SK-N-SH (cell line): ENCODE results near the gene KRTAP5-2. TPM values are rescaled to one million over a fixed set of nuclear protein-coding genes. Genes with fewer than 3 reads are reported as not detected.
A peak's percentile ranks its signal among the peaks of the same experiment; 100 is the strongest.

Experiments
- CTCF ChIA-PET: fragments of 300-600, 350-600 bp; formaldehyde crosslinking; extraction: SDS; loops from one replicate; lab custom pipeline; 2021; lab: Yijun Ruan, JAX
- POLR2A ChIA-PET: fragments of 350-600 bp; sonication (Branson Sonifier 250); formaldehyde crosslinking; extraction: SDS; loops from one replicate; lab custom pipeline; 2020; ENCODE audit warnings: antibody characterized with exemption, inconsistent platforms; lab: Yijun Ruan, JAX
- DNase-seq: peaks from one replicate; pipeline ENCODE4 v3.0.0; 2012
- H2AFZ ChIP-seq: fragments of 200-600 bp; sonication (generic); 2 replicates; pipeline ENCODE4 v1.8.1; 2016; ENCODE audit warnings: antibody characterized with exemption, mild to moderate bottlenecking, low read depth
- H3F3A ChIP-seq: fragments of 200-600 bp; sonication (generic); replicated peaks from 2 replicates; pipeline ENCODE3; 2016; ENCODE audit warnings: antibody characterized with exemption, mild to moderate bottlenecking; ENCODE audit not compliant: insufficient read depth
- H3K27ac ChIP-seq, 2 experiments: fragments of 200-500 bp in 1 of 2; fragments of 200-600 bp in 1 of 2; sonication (Bioruptor generic) in 1 of 2; sonication (generic), shearing (Covaris generic) in 1 of 2; 2 replicates each; pipeline versions ENCODE4 v1.5.1 to v1.6.1; 2014 to 2016; ENCODE audit warnings: low read depth in 2 of 2, inconsistent platforms in 1 of 2, low read length in 1 of 2, mild to moderate bottlenecking in 1 of 2, mixed read lengths in 1 of 2
- H3K27me3 ChIP-seq: fragments of 200-600 bp; sonication (generic), shearing (Covaris generic); 2 replicates; pipeline ENCODE4 v1.6.1; 2016; ENCODE audit warnings: mixed run types; ENCODE audit not compliant: insufficient read depth
- H3K36me3 ChIP-seq, 2 experiments: fragments of 200-500 bp in 1 of 2; fragments of 200-600 bp in 1 of 2; sonication (Bioruptor generic) in 1 of 2; sonication (generic) in 1 of 2; replicated peaks in 1 of 2; 2 replicates each; pipeline versions ENCODE3 to v1.5.1; 2014 to 2016; ENCODE audit warnings: low read length in 1 of 2, mild to moderate bottlenecking in 1 of 2; ENCODE audit not compliant: insufficient read depth in 2 of 2, control insufficient read depth in 1 of 2
- H3K4me1 ChIP-seq, 2 experiments: fragments of 200-500 bp in 1 of 2; fragments of 200-600 bp in 1 of 2; sonication (Bioruptor generic) in 1 of 2; sonication (generic), shearing (Covaris generic) in 1 of 2; 2 replicates each; pipeline versions ENCODE4 v1.5.1 to v1.6.1; 2014 to 2016; ENCODE audit warnings: low read depth in 1 of 2, low read length in 1 of 2, mixed run types in 1 of 2; ENCODE audit not compliant: insufficient read depth in 2 of 2, control insufficient read depth in 1 of 2
- H3K4me2 ChIP-seq: fragments of 200-600 bp; sonication (generic), shearing (Covaris generic); 2 replicates; pipeline ENCODE4 v1.6.1; 2017; ENCODE audit warnings: mixed run types
- H3K4me3 ChIP-seq, 2 experiments: fragments of 200-500 bp in 1 of 2; fragments of 200-600 bp in 1 of 2; sonication (Bioruptor generic) in 1 of 2; sonication (generic), shearing (Covaris generic) in 1 of 2; 2 replicates each; pipeline versions ENCODE4 v1.5.1 to v1.8.1; 2014 to 2016; ENCODE audit warnings: low read depth in 2 of 2, inconsistent platforms in 1 of 2, low read length in 1 of 2, mild to moderate bottlenecking in 1 of 2, mixed read lengths in 1 of 2, moderate library complexity in 1 of 2
- H3K79me2 ChIP-seq: fragments of 200-600 bp; sonication (generic); 2 replicates; pipeline ENCODE4 v1.8.1; 2017; ENCODE audit warnings: mild to moderate bottlenecking; ENCODE audit not compliant: insufficient read depth
- H3K9ac ChIP-seq: fragments of 200-600 bp; sonication (generic); 2 replicates; pipeline ENCODE4 v1.6.1; 2017; ENCODE audit warnings: mixed run types
- H3K9me2 ChIP-seq: fragments of 200-600 bp; sonication (generic); 2 replicates; pipeline ENCODE4 v1.6.1; 2017; ENCODE audit warnings: mixed run types
- H3K9me3 ChIP-seq: fragments of 200-600 bp; sonication (generic); 2 replicates; pipeline ENCODE4 v1.6.1; 2017; ENCODE audit warnings: mixed run types, mild to moderate bottlenecking, moderate library complexity
- H4K20me1 ChIP-seq: fragments of 200-600 bp; sonication (generic); 2 replicates; pipeline ENCODE4 v1.6.1; 2017; ENCODE audit warnings: mild to moderate bottlenecking, mixed run types; ENCODE audit not compliant: insufficient read depth
- CHD2 ChIP-seq: fragments of 150-350 bp; IDR thresholded peaks from 2 replicates; pipeline ENCODE4 v1.6.1; 2018; ENCODE audit warnings: low read length; ENCODE audit not compliant: partially characterized antibody
- FOXM1 ChIP-seq: IDR thresholded peaks from 2 replicates; pipeline ENCODE4 v1.4.0; 2012; ENCODE audit warnings: low read depth, mild to moderate bottlenecking
- GABPA ChIP-seq: IDR thresholded peaks from 2 replicates; pipeline ENCODE4 v1.4.0; 2012; ENCODE audit warnings: low read depth, mild to moderate bottlenecking
- MEF2A ChIP-seq: IDR thresholded peaks from 2 replicates; pipeline ENCODE4 v1.4.0; 2012; ENCODE audit warnings: low read depth, borderline replicate concordance
- MXI1 ChIP-seq: IDR thresholded peaks from 2 replicates; pipeline ENCODE4 v1.6.1; 2012; ENCODE audit warnings: mild to moderate bottlenecking, low read depth, low read length, improper control_type of control experiment
- NFIC ChIP-seq: IDR thresholded peaks from 2 replicates; pipeline ENCODE4 v1.4.0; 2012; ENCODE audit warnings: borderline replicate concordance
- NRF1 ChIP-seq: IDR thresholded peaks from 2 replicates; pipeline ENCODE4 v1.6.1; 2012; ENCODE audit warnings: low read depth, mild to moderate bottlenecking, low read length
- RAD21 ChIP-seq: IDR thresholded peaks from 2 replicates; pipeline ENCODE4 v1.6.1; 2012; ENCODE audit warnings: mild to moderate bottlenecking, low read length
- RFX5 ChIP-seq: IDR thresholded peaks from 2 replicates; pipeline ENCODE4 v1.6.1; 2012; ENCODE audit warnings: mild to moderate bottlenecking, improper control_type of control experiment, low read length
- SMC3 ChIP-seq: IDR thresholded peaks from 2 replicates; pipeline ENCODE4 v1.6.1; 2012; ENCODE audit warnings: low read depth, low read length, improper control_type of control experiment
- TEAD4 ChIP-seq: IDR thresholded peaks from 2 replicates; pipeline ENCODE4 v1.4.0; 2012; ENCODE audit warnings: mild to moderate bottlenecking, borderline replicate concordance; ENCODE audit not compliant: insufficient read depth
- USF2 ChIP-seq: fragments of 150-350 bp; IDR thresholded peaks from 2 replicates; pipeline ENCODE4 v1.6.1; 2017; ENCODE audit warnings: antibody characterized with exemption, low read length, low read depth, borderline replicate concordance
- YY1 ChIP-seq: IDR thresholded peaks from 2 replicates; pipeline ENCODE4 v1.4.0; 2012; ENCODE audit warnings: low read depth, mild to moderate bottlenecking
- ZBTB33 ChIP-seq: IDR thresholded peaks from 2 replicates; pipeline ENCODE4 v1.4.0; 2012; ENCODE audit warnings: low read depth, borderline replicate concordance
- WGBS: methylation state at CpG from one replicate; pipeline ENCODE4 v1.1.6; 2017; ENCODE audit warnings: low lambda C conversion rate; 5-methylcytosine and 5-hydroxymethylcytosine counted together
- polyA plus RNA-seq, 3 experiments: library from polyadenylated mRNA; depleted of rRNA; stranded (reverse); fragments of >200 nt; gene quantifications; 2 replicates each; pipeline ENCODE4 v1.2.3, GENCODE V29; 2012
- TF ChIP-seq, protein P1 (sequence below): fragments of 150-350 bp; IDR thresholded peaks from 2 replicates; pipeline ENCODE4 v1.6.1; 2016; ENCODE audit warnings: mild to moderate bottlenecking, low read depth, low read length

The KRTAP5-2 gene
- polyA plus RNA-seq, 1 of the 3 experiments (the other 2 are of a cell fraction): not detected

- POLR2A ChIA-PET: interaction anchor here (0.6 to 1.2 kb wide), 3 partner anchors 27 to 358 kb away, joined by 3 to 4 read pairs (median 4); no protein-coding TSS in a partner anchor
- H3K9me3 ChIP-seq: no peaks in the 10 kb centered on the region
- peak overlapping the region in 1 of 2 experiments; percentile 49; a peak in 1 of 4 replicates for H3K4me3 ChIP-seq
- H3F3A ChIP-seq: no peaks in the 10 kb centered on the region
- peak overlapping the region; percentile 74; the same call in 1 of the 2 replicates for H3K4me2 ChIP-seq
- peaks cover 0 to 6% of the 10 kb centered on the region in 2 experiments; a peak in 1 of 4 replicates for H3K4me1 ChIP-seq
- H3K27me3 ChIP-seq: peaks cover 12% of the 10 kb centered on the region
- no peak overlapping the region for H3K9ac ChIP-seq
- no peaks in the 10 kb centered on the region for H3K79me2 ChIP-seq
- 67% methylated on average over 11 of the region's 33 CpGs for WGBS
- no peaks in the 10 kb centered on the region for H3K9me2 ChIP-seq
- H2AFZ ChIP-seq: no peak overlapping the region
- no peak overlapping the region for H3K27ac ChIP-seq
- H3K36me3 ChIP-seq: no peaks in the 10 kb centered on the region
- TF ChIP-seq GABPA (no peak), FOXM1 (no peak), NRF1 (no peak), USF2 (no peak), NFIC (no peak), YY1 (no peak), RAD21 (no peak), TEAD4 (no peak), MEF2A (no peak), ZBTB33 (no peak), CHD2 (no peak), SMC3 (no peak), MXI1 (no peak), RFX5 (no peak)
- TF ChIP-seq, protein P1, sequence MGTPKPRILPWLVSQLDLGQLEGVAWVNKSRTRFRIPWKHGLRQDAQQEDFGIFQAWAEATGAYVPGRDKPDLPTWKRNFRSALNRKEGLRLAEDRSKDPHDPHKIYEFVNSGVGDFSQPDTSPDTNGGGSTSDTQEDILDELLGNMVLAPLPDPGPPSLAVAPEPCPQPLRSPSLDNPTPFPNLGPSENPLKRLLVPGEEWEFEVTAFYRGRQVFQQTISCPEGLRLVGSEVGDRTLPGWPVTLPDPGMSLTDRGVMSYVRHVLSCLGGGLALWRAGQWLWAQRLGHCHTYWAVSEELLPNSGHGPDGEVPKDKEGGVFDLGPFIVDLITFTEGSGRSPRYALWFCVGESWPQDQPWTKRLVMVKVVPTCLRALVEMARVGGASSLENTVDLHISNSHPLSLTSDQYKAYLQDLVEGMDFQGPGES: no peak
- no peaks in the 10 kb centered on the region for H4K20me1 ChIP-seq
- no peak for DNase-seq
- CTCF ChIA-PET: interaction anchor here (0.8 to 10.5 kb wide), 29 partner anchors 10 to 609 kb away, joined by 3 to 398 read pairs (median 6); partner anchors contain the start of genes BRSK2, DUSP8, KRTAP5-3 and KRTAP5-5
Measured at GRCh38 chr11:1547467-1548098, 50.5 kb downstream of the KRTAP5-2 start.

Other genes starting within 250 kb of the KRTAP5-2 start
- 0.64 and 0.80 TPM in 2 replicates for gene BRSK2, start 208.4 kb downstream of the KRTAP5-2 start, polyA plus RNA-seq (2012; rRNA removed)
- 45.8 and 52.1 TPM in 2 replicates for gene MOB2, start 111.5 kb downstream of the KRTAP5-2 start, polyA plus RNA-seq (2012; rRNA removed)
- gene DUSP8, start 26.0 kb downstream of the KRTAP5-2 start, polyA plus RNA-seq (2012; rRNA removed): 2.0 and 2.2 TPM in 2 replicates
- not detected in 2 replicates for gene KRTAP5-1, start 13.0 kb downstream of the KRTAP5-2 start, polyA plus RNA-seq (2012; rRNA removed)
- not detected in 2 replicates for gene KRTAP5-3, start 10.2 kb upstream of the KRTAP5-2 start, polyA plus RNA-seq (2012; rRNA removed)
- not detected in 2 replicates for gene KRTAP5-4, start 23.8 kb upstream of the KRTAP5-2 start, polyA plus RNA-seq (2012; rRNA removed)
- not detected in 2 replicates for gene KRTAP5-5, start 31.5 kb upstream of the KRTAP5-2 start, polyA plus RNA-seq (2012; rRNA removed)
- not detected in 2 replicates for gene KRTAP5-6, start 98.9 kb upstream of the KRTAP5-2 start, polyA plus RNA-seq (2012; rRNA removed)
- 0.21 and 0.31 TPM in 2 replicates for gene IFITM10, start 152.3 kb upstream of the KRTAP5-2 start, polyA plus RNA-seq (2012; rRNA removed)
- gene CTSD, start 165.6 kb upstream of the KRTAP5-2 start, polyA plus RNA-seq (2012; rRNA removed): 93.0 and 187 TPM in 2 replicates
- not detected in 2 replicates for gene SYT8, start 236.7 kb upstream of the KRTAP5-2 start, polyA plus RNA-seq (2012; rRNA removed)
- gene TNNI2, start 240.7 kb upstream of the KRTAP5-2 start, polyA plus RNA-seq (2012; rRNA removed): not detected in 2 replicates